HG03469 (cell line): ENCODE measurements around the gene ENTPD7.
"Not testable (repeated sequence)": the region's sequence is repeated elsewhere in the genome, so short reads cannot be mapped to it uniquely, and the experiment has no call there.

Experiments used
- ATAC-seq: cut with Tn5 transposase; IDR thresholded peaks from one replicate; pipeline ENCODE4 v1.9.1; 2021; ENCODE audit warnings: mild to moderate bottlenecking, moderate library complexity, moderate number of reproducible peaks; ENCODE audit not compliant: unreplicated experiment

The ENTPD7 gene

GRCh38 chr10:99742254-99742653 is 82.9 kb downstream of the ENTPD7 start:
- no peak for ATAC-seq

GRCh38 chr10:99742701-99743100 is 83.4 kb downstream of the ENTPD7 start:
- no peak for ATAC-seq

- ATAC-seq, result no peak
These were observed 84.5 kb downstream of the ENTPD7 start for GRCh38 chr10:99743841-99744240.

GRCh38 chr10:99746166-99746565 is 86.9 kb downstream of the ENTPD7 start:
- not testable (repeated sequence) for ATAC-seq

GRCh38 chr10:99748823-99749451 is 89.6 kb downstream of the ENTPD7 start:
- ATAC-seq, result no peak

GRCh38 chr10:99750641-99751040 is 91.3 kb downstream of the ENTPD7 start:
- no peak for ATAC-seq

GRCh38 chr10:99754670-99755069 is 95.4 kb downstream of the ENTPD7 start:
- ATAC-seq, result no peak
